SH-SY5Y (cell line): ENCODE measurements around the gene SYPL2.

Experiments
- GATA2 ChIP-seq: IDR thresholded peaks from 2 replicates; pipeline ENCODE4 v1.6.1; 2011; ENCODE audit warnings: mild to moderate bottlenecking, low read depth, low read length
- GATA3 ChIP-seq: IDR thresholded peaks from 2 replicates; pipeline ENCODE4 v1.6.1; 2011; ENCODE audit warnings: low read depth, mild to moderate bottlenecking, low read length, moderate library complexity

SYPL2 gene

DNA sequence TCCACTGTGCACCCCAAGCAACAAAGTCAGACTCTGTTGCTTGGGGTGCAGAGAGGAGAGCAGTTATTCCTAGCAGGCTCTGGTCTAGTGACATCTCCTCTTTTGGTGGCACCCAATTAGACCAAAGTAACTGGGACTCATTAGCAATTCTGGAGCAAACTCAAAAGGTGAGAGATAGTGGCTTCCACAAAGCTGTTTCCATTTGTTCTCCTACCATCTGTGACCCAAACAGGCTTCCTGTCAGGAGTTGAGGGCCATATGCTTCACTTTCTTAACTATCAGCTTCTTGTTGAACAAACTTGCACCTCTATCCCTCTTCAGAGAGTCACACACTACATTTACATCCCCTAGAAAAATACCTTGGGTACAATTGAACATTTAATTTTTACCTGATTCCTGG lies 15.9 kb downstream of the SYPL2 start:
- no peak for TF ChIP-seq GATA3

GRCh38 chr1:109482791-109483671 lies 16.7 kb downstream of the SYPL2 start:
- TF ChIP-seq GATA3 (no peak), GATA2 (no peak)

- TF ChIP-seq GATA2 (no peak), GATA3 (no peak)
Measured at GRCh38 chr1:109483672-109484518, 17.5 kb downstream of the SYPL2 start, which contains the start of gene ATXN7L2. Gene ATXN7L2 (plus strand): TSS chr1:109483905. CDS start chr1:109483954, 49 bp downstream.

- TF ChIP-seq GATA2 = no peak
- TF ChIP-seq GATA3 = no peak
Measured at GRCh38 chr1:109484519-109484975, 18.2 kb downstream of the SYPL2 start.

DNA sequence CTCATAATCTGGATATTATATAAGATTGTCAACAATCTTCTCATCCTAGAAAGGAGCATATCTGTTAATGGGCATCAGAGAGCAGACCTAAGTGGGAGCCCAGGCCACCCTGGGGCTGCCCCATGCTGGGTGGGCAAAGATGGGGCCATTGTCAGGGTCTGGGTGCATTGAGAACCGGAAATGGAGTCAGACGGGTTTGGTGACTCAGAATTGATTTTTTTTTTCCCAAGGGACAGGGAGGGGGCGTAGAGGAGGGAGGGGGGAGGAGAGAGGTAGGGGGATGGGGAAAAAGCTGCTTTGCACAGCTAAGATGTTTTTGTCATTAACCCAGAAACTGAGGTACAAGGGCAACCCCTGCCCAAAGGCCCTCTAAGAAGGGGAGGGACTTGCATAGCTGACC lies 18.7 kb downstream of the SYPL2 start:
- TF ChIP-seq GATA3 (no peak), GATA2 (no peak)

DNA sequence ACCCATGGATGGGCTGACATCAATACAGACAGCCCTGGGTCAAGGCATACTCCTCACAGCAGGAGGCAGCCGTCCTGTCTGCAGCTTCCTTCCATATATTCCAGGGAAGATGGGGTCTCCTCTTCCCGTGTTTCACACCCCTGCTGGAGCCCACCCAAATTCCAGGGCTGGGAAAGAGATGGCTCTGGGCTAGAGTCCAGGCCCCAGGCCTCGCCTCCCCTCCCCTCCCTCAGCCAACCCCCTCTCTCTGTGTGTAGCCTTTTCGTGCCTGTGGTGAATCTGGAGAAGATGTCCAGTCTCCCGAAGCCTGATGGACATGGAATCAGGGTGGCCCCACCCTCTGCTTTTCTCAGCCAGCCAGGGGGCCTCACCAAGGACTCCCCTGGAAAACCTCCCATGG lies 20.9 kb downstream of the SYPL2 start:
- TF ChIP-seq GATA3 = no peak

DNA sequence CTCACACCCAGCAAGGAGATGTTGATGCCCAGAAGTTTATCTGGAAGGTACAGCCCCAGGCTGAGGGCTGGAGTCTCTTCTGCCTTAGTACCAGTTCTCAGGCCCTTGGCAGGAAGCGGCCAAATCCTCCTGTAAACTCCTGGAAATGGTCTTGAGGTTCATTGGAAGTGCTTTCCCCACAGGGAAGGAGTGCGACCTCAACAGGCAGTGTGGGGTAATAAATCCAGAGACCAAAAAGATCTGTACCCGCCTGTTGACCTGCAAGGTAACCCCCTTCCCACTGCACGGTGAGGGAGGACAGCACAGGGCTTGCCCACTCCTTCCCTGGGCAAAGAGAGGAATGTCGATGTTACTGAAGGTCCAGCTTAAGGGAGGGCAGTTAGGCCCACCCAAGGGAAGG lies 21.9 kb downstream of the SYPL2 start:
- no peak for TF ChIP-seq GATA2
- TF ChIP-seq GATA3 = no peak

DNA sequence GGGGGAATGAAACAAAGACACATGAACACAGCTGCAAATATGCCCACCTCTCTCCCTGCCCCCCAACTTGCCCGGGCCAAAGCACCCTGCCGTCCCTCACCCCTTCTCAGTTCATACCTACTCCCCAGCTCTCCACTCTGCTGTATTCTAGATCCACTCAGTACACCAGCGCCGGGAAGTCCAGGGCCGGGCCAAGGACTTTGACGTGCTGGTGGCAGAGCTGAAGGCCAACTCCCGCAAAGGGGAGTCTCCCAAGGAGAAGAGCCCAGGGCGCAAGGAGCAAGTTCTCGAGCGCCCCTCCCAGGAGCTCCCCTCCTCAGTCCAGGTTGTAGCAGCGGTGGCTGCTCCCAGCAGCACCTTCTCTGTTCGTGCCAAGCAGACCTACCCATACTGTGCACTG lies 22.4 kb downstream of the SYPL2 start:
- TF ChIP-seq GATA2 (no peak), GATA3 (no peak)

DNA sequence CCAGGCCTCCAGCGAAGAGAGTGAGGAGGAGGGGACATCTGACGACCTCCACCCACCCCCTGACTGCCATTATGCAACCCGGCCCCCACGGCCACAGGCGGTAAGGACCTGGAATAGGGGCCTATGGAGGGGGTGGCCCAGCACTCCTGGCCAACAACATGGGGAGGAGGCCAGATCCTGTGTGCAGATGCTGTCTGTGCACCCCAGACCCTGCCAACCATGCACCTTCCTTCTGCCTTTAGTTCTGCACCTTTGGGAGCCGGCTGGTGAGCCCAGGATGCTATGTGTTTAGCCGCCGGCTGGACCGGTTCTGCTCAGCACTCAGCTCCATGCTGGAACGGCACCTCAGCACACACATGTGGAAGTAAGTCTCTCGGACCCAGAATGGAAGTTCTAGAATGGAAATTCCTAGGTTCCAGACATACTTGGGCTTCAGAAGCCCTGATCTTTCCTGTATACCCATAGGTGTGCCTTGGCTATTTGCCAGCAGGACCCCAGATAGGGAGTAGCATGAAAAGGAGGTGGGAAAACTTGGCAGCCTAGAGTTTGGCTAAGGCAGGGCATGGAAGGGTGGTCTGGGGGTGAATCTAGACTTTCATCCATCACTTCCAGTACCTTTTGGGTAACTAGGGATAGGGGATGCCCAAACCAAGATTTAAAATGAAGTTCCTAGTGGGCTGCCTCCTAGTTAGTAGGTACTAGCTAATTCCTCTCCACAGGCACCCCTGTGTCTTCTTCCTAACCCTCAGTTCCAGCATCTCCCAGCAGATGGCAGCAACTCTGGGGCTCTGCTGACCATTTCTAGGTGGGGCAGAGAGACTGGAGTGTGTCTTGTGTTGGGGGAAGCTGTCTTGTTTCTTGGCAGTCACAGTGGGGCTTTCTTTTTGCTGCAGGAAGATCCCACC lies 23.9 kb downstream of the SYPL2 start:
- TF ChIP-seq GATA3 (no peak), GATA2 (no peak)

- TF ChIP-seq GATA2 = no peak
- no peak for TF ChIP-seq GATA3
Measured at GRCh38 chr1:109490934-109491302, 24.6 kb downstream of the SYPL2 start.

DNA sequence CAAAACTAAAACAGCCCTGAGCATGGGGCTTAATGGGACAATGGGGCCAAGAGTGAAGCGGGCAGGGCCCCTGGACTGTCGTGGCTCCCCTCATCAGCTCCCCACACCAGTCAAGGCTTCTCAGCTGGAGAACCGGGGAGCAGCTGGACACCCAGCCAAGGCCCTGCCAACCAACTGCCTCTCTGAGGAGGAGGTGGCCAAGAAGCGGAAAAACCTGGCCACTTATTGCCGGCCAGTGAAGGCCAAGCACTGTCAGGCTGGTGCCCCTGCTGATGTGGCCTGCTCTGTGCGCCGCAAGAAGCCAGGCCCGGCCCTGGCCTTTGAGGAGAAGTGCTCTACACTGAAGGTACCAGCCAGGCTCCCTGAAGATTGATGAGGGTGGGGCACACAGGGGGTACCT lies 25.0 kb downstream of the SYPL2 start:
- TF ChIP-seq GATA2 (no peak), GATA3 (no peak)

DNA sequence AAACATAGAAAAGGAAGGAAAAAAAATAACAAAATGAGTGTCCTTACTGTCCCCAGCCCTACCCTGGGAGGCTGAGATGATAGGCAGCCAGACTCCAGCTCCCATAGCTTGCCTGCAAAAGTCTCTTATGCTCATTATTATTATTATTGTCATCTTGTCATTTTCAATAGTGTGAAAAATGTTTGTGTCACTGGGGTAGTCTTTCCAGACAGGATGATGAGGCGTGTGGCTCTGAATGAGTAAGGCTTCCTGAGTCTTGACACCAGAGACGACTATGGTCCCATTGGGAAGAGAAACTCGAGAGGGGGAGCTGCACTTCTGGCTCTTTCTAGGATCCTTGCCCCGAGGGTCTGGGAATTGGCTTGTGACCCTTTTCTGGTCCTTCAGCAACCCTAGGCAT lies 26.4 kb downstream of the SYPL2 start:
- no peak for TF ChIP-seq GATA3
- TF ChIP-seq GATA2 = no peak

DNA sequence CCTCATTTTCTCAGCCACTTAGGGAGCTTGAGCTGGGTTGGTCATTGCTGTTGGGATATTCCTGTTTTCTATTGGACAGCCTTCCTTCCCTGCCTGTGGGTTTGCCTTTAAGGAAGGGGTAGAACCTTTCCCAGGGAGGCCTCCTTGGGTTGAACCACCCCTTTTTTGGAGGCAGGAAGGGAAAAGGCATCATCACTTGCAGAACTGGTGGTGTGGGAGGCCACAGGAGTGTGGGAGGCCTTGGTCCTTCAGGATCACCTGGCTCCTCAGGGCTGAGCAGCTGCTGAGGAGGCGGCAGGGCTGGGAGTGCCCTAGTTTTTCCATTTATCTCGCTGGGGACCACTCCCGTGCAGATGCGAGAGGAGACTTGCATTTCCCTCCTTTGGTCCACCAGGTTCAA lies 26.9 kb downstream of the SYPL2 start:
- no peak for TF ChIP-seq GATA3
- no peak for TF ChIP-seq GATA2

GRCh38 chr1:109493805-109494539 lies 27.6 kb downstream of the SYPL2 start, which contains the start of gene CYB561D1:
Gene CYB561D1 (plus strand): TSS chr1:109494094. CDS start chr1:109494140, 46 bp downstream.
- TF ChIP-seq GATA3 = no peak
- TF ChIP-seq GATA2 = no peak
